Stimulated activated CD4-positive, alpha-beta T cell treated with anti-CD3 and anti-CD28 coated beads, Interleukin-4, amount 100 ng/mL, for 4 hours (primary cell): ENCODE results near the gene TDRD10.
A peak's percentile ranks its signal among the peaks of the same experiment; 100 is the strongest.

Source experiments
- DNase-seq, 2 experiments: peaks; one replicate each; pipeline ENCODE4 v3.0.0-alpha.2; 2020

Gene TDRD10, protein sequence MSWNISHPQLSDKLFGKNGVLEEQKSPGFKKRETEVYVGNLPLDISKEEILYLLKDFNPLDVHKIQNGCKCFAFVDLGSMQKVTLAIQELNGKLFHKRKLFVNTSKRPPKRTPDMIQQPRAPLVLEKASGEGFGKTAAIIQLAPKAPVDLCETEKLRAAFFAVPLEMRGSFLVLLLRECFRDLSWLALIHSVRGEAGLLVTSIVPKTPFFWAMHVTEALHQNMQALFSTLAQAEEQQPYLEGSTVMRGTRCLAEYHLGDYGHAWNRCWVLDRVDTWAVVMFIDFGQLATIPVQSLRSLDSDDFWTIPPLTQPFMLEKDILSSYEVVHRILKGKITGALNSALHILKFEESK

DNA sequence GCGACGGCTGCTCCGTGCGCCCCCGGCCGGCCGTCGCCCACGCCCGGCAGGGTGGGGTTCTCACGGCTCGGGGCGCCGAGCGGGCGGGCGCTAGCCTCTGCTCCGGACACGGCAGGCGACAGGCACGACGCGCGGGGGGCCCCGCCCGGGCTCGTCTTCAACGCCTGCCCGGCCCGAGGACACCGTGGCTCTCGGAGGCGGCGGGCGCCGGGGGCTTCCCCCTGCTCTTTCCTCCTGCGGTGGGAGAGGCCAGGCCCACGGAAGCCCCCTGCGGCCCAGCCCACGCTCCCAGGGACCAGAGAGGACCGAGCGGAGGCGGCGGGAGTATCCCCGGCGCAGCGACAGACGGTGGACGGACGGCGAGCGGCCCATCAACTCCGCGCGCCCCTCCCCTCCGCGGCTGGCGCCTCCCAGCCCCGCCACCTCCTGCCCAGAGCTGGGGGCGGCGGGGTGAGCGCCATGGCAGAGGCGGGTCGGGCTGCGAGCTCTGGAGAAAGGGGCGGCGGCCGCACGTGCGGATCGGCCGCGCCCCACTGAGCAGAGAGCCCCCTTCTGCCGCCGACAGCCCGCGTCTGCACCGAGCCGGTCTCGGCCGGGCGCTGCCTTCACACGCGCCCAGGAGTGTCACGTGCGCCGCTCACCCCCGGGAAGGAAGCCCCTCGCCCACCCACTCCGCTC is at the start of gene TDRD10, which contains the start of gene SHE:
TDRD10 (plus strand) TSS at position 154 of the 678 bp plus-strand sequence. CDS start 4,685 bp downstream, outside the sequence.
SHE (minus strand) TSS at position 347 of the 678 bp plus-strand sequence. CDS start 386 bp downstream, outside the sequence.
- peak; percentile 5 to 13 for DNase-seq

DNA sequence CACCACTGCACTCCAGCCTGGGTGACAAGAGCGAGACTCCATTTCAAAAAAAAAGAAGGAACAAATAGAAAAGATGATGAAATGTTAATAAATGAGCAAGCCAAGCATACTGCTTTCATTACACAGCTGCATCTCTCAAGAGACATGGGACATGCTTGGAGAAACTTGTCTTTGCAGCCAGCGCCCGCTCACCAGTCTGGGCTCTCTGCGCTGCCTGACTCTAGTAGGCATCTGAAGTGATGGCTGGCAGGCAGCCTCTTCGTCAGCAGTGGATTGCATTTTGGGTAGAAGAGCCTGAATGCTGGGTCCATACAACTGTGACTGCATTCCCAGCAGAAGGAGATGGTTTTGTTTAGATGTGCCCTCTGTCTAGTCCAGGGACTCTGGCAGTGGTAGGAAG is 48.9 kb upstream of the TDRD10 start:
- DNase-seq, result no peak

DNA sequence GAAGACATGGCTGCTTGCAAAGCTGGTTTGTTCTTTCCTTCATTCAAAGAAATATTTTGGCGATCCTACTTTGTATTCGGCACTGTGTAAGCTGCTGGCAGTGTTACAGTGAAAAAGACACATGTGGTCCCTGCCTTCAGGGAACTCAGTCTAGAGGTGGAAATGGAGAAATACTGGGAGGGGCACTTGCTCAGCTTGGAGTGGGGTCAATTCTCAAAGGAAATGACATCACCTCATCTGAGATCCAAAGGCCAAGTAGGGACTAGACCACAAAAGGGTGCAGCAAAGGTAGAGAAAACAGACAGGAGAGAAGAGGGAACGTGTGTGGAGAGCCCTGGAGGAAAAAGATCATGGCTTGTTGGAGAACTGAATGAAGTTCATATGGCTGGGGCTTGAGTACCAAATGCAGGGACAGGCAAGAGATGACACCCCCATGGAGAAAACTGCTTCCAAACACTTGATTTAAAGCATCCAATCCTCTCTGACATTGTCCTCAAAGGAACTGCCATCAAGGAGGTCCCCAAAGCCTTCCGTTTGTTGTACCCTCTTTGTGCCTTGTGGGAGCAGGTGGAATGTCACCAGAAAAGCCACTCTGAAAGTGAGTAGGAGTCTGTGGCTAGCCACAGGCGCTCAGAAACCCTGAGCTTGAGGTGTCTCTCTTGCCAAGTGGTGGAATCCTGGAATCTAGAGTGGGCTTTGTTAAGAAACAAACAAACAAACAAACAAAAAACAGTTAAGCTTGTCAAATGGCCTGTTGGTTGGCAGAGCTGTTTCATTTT is 48.3 kb upstream of the TDRD10 start:
- DNase-seq, result no peak

DNA sequence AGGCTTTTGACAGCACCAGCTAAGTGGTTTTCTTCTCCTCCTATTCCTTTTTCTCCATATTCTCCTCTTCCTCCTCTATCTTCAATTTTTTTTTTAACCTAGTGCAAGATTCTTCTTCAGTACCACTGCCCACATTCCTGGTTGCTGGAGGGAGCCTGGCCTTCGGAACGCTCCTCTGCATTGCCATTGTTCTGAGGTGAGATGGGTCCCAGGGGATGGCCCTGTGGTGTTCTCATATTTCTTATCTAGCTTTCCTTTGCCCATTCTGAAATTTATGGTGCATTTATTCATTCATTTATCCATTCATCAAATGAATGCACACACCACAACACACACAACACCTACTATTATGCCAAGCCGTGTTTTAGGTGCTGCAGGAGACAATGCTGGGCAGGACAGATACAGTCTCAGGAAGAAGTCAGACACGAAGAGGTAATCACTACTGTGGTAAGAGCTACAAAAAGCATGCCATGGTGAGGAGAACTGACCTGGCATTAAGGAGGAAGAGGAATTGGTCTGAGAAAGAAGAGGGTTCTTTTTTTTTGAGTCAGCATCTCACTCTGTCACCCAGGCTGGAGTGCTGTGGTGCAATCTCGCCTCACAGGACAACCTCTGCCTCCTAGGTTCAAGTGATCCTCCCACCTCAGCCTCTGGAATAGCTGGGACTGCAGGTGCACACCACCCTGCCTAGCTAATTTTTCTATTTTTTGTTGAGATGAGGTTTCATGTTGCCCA is 47.5 kb upstream of the TDRD10 start:
- no peak for DNase-seq

DNA sequence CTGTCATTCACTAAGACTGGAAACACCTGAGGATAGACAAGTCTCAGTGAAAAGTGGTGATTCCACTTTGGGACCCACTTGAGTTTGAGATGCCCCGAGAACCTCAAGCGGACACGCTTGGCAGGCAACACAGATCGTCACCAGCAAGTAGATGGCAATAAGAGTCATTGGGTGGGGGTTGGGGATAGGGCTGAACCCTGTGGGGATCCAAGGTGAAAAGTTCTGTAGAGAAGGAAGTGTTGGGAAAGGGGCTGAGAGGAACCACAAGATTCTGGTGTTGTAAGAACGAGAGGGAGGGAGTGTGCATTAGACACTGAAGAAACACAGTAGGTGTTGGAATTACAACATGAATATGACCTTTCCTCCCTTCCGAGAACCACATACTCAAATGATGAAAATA is 45.4 kb upstream of the TDRD10 start:
- no peak for DNase-seq

DNA sequence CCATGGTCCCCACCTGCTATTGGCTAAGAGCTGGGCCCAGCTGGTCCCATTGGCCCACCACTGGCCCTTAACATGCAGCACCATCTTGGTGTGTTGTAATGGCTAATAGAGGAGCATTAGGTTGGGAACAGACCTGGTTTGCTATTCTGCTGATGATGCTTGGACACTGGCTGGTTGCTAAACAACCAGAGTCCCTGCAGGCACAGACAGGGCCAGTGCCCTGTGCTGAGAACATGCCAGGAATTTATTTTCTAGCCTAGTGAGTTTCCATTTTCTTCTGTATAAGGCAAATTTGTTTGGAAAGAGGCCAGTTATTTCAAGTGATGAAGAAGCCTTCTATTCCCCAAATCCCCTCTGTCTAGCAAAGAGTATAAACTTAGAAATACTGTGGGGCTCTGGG is 42.9 kb upstream of the TDRD10 start:
- DNase-seq, result no peak

DNA sequence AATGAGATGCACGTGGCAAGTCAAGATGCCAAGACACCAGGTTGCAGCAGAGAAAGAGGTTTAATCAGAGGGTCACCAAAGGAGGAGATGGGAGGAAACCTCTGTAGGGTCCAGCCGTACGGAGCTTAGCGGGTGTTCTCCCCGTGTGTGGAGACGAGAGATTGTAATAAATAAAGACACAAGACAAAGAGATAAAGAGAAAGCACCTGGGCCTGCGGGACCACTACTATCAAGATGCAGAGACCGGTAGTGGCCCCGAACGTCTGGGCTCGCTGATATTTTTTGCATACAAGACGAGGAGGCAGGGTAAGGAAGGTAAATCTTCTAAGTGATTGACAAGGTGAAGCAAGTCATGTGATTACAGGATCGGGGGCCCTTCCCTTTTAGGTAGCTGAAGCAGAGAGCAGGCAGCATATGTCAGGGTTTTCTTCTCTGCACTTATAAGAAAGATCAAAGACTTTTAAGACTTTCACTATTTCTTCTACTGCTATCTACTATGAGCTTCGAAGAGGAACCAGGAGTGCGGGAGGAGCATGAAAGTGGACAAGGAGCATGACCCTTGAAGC is 41.2 kb upstream of the TDRD10 start:
- no peak for DNase-seq

DNA sequence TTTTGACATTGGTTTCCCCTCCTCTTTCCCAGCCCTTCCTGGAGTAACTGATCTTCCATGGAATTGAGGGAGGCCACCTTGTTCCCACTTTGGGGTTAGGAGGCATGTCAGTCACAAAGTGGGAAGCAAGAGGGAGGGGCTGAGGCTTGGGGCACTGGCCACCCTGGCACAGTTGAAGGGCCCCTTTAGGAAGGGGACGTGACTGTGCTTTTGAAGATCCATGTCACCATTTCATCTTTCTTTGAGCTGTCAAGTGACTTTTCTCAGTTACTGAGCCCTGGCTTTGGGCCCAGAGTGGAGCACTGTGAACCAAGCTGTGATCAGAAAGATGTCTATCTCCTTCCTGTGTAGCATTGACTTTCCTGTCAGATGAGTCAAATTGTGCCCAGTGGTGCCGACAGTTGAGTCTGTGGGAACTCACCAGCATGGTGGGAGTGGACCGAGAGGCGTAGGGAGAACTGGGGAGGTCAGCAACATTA is 38.5 kb upstream of the TDRD10 start:
- DNase-seq, result peak; percentile 45 to 62

DNA sequence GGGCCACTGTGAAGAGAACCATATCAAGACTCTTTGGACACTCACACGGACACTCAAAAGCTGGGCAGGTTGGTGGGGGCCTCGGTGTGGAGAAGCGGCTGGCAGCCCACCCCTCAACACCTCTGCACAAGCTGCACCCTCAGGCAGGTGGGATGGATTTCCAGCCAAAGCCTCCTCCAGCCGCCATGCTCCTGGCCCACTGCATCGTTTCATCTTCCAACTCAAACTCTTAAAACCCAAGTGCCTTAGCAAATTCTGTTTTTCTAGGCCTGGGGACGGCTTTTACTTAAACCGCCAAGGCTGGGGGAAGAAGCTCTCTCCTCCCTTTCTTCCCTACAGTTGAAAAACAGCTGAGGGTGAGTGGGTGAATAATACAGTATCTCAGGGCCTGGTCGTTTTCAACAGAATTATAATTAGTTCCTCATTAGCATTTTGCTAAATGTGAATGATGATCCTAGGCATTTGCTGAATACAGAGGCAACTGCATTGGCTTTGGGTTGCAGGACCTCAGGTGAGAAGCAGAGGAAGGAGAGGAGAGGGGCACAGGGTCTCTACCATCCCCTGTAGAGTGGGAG is 36.3 kb upstream of the TDRD10 start:
- no peak for DNase-seq

DNA sequence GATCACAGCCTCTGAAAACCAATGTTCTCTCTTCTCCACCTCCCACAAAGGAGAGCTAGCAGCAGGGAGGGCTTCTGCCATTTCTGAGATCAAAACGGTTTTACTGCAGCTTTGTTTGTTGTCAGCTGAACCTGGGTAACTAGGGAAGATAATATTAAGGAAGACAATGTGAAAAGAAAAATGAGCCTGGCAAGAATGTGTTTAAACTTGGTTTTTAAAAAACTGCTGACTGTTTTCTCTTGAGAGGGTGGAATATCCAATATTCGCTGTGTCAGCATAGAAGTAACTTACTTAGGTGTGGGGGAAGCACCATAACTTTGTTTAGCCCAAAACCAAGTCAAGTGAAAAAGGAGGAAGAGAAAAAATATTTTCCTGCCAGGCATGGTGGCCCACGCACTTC is 35.8 kb upstream of the TDRD10 start:
- DNase-seq, result no peak

DNA sequence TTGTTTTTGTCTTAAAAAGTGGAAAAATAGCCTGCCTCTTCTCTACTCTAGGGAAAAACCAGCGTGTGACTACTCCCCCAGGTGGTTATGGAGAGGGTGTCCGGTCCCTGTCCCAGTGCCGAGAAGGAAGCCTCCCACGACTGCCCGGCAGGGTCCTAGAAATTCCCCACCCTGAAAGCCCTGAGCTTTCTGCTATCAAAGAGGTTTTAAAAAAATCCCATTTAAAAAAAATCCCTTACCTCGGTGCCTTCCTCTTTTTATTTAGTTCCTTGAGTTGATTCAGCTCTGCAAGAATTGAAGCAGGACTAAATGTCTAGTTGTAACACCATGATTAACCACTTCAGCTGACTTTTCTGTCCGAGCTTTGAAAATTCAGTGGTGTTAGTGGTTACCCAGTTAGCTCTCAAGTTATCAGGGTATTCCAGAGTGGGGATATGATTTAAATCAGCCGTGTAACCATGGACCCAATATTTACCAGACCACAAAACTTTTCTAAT is 35.0 kb upstream of the TDRD10 start:
- no peak for DNase-seq

DNA sequence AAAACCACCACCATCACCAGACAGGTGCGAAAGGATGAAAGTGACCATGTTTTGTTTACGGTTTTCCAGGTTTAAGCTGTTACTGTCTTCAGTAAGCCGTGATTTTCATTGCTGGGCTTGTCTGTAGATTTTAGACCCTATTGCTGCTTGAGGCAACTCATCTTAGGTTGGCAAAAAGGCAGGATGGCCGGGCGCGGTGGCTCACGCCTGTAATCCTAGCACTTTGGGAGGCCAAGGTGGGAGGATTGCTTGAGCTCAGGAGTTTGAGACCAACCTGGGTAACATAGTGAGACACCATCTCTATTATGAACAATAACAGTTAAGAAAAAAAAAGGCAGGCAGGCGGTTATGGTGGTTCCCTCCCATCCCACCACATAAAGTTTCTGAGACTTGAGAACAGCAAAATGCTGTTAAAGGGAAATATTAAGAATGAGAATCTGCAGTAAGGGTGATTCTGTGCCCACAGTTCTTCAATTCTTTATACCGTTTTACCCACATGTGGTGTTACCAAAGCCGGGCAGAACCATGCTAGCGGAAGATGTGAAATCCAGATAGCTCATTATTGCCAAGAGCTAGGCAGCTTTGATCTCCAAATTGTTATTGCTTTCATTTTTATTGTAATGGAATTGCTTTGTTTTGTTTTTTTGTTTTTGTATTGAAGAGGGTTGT is 34.5 kb upstream of the TDRD10 start:
- no peak for DNase-seq

DNA sequence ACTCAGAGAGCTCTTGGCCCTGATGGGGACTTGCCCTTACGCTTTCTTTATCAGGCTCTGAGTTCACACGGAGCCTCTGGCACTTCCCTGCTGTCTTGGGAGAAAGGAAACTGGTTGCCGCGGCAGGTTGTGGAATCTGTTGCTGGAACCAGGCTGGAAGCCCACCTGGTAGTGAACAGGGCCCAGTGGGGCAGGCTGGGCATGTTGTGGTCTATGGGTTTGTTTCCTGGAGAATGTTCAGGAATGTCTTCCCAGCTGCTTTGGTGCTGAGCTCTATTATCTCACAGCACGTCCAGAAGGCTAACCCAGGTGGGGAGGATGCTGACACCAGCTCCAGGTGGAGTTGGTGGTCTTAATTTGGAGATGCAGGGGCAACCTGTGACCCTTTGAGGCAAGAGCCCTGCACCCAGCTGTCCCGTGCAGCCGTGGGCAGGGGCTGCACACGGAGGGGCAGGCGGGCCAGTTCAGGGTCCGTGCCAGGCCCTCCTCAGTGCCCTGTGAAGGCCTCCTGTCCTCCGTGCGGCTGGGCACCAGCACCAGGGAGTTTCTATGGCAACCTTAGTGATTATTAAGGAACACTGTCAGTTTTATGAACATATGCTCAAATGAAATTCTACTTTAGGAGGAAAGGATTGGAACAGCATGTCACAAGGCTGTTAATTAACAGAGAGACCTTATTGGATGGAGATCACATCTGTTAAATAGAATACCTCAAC is 33.3 kb upstream of the TDRD10 start:
- DNase-seq, result no peak

DNA sequence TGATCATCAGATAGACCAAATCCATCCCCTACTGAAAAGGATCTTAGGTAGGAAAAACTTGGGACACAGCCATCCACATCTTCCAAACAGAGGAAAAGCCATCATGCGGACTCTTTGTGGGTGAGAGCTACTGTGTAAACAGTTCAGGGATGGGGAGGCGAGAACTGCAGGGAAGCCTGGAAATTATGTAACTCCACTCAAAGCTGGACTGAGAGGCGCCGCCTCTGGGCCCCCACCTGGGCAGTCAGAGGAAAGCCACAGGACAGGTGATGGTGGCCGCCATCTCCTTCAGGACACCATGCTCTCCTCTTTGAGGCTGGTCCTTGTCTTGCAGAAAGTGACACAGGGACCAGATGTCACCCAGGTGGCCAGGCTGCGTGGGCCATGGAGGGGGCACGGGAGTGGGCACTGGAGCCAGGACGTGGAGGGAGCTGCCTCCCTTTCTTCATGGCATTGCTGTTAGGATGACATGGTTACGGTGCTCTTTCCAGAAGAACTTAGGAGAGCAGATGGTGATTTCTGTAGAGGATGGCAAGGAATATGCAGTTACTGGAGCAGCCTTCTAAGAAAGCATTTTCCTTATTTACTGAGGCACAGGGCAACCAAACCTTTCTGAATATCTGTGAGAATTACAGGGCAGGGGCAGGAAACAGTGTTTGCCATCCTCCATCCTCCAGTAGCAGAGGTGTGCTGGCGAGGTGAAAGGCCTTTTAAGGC is 32.0 kb upstream of the TDRD10 start:
- DNase-seq, result no peak

DNA sequence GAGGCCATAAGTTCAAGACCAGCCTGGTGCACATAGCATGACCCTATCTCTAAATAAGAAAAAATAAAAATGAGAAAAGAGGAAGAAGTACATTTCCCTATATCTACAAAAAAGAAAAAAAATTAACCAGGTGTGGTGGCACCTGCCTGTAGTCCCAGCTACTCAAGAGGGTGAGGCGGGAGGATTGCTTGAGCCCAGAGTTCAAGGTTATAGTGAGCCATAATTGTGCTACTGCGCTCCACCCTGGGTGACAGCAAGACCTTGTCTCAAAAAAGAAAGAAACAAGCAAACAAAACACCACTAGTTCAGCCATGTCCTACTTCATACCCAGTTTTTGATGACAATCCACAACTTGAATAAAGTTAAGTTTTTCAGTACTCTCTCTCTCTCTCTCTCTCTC is 30.7 kb upstream of the TDRD10 start:
- DNase-seq, result no peak

DNA sequence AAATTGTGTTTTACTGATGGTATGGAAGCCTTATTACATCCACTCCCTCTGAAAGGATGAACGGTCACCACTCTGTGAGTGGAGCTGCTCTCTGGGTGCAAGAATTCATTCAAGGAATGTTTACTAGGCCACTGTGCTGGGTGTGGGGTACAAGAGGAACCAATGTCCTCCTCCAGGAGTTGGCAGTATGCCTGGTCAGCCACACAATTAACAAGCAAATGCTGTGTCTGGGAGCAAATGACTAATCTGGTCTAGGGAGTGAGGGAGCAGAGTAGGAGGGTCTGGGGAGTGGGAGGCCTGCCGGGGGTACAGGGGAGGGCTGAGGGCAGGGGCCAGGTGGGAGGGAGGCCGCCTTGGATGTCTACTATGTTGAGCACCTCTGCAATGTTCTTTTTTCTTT is 27.2 kb upstream of the TDRD10 start:
- DNase-seq, result no peak

DNA sequence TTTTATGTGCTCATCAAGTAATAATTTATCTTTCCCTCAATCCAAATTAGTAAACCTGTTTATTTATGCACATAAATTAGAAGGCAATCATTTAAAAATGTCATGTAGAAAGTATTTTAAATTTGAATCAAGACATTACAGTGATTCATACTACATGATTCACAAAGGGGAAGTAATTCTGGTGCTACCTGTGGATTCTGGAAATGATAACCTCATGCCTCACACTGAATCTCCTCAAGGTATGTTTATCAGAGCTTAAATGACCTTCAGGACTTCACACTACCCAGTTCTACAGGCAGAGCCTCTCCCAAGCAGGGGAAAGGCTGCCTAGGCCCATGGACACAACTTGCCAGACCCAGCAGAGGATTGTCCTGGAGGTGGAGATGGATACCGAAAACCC is 25.2 kb upstream of the TDRD10 start:
- DNase-seq, result no peak

DNA sequence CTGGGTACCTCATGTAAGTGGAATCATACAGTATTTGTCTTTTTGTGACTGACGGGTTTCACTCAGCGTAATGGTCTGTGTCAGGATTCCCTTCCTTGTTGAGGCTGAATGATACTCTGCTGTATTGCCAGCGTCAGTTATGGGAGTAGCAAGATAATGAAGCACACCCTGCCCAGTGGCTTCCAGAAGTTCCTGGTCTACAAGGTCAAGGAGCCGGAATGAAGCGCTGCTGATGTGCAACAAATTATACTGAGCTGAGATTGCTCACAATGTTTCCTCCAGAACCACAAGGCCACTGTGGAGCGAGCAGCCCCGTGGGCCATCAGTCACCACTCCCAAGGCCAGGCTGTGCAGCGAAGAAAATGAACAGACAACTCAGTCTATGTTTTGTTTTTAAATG is 24.0 kb upstream of the TDRD10 start:
- DNase-seq, result no peak

DNA sequence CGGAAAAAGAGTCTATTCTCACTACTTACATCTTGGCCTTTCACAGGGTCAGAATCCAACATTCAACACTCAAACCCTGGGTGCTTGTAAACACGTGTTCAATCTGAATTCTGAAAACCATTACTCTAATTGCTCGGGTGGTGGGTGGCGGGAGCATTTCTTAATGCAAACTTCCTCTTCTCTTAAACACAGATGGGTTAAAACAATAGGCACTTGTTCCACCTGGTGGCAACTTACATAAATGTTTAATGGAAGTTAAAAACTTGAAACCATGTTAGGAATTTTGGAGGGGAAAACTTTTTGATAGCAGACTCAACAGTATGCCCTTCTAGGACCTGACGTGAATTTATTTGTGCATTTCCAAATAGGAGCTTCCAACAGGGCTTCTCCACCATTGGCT is 23.4 kb upstream of the TDRD10 start:
- DNase-seq, result peak in 1 of 2 experiments; percentile 37
